GM19328 (cell line): ENCODE measurements around the gene FALEC.
A peak's percentile ranks its signal among the peaks of the same experiment; 100 is the strongest.
"Not testable (repeated sequence)": the region's sequence is repeated elsewhere in the genome, so short reads cannot be mapped to it uniquely, and the experiment has no call there.

Experiments used
- ATAC-seq: cut with Tn5 transposase; IDR thresholded peaks from one replicate; pipeline ENCODE4 v1.9.1; 2021; ENCODE audit warnings: mild to moderate bottlenecking, moderate library complexity; ENCODE audit not compliant: unreplicated experiment

FALEC gene

GRCh38 chr1:150573648-150574071 is 58.1 kb downstream of the FALEC start:
- not testable (repeated sequence) for ATAC-seq

GRCh38 chr1:150574260-150575071 is 58.9 kb downstream of the FALEC start:
- ATAC-seq: no peak

- no peak for ATAC-seq
These were observed 59.5 kb downstream of the FALEC start for GRCh38 chr1:150575072-150575489.

- no peak for ATAC-seq
These were observed 60.2 kb downstream of the FALEC start for GRCh38 chr1:150575518-150576366.

GRCh38 chr1:150576367-150576711 is 60.8 kb downstream of the FALEC start:
- no peak for ATAC-seq

- ATAC-seq: no peak
These were observed 61.4 kb downstream of the FALEC start for GRCh38 chr1:150576794-150577556.

- ATAC-seq: no peak
These were observed 62.2 kb downstream of the FALEC start for GRCh38 chr1:150577557-150578271.

- no peak for ATAC-seq
These were observed 62.9 kb downstream of the FALEC start for GRCh38 chr1:150578272-150579109.

GRCh38 chr1:150579110-150579944 is 63.8 kb downstream of the FALEC start, which contains the start of gene MCL1:
Gene MCL1 (minus strand): TSS chr1:150579610. CDS start chr1:150579530, 80 bp downstream.
- peak; percentile 94 for ATAC-seq

- ATAC-seq: no peak
These were observed 64.5 kb downstream of the FALEC start for GRCh38 chr1:150579945-150580642.

GRCh38 chr1:150580966-150581365 is 65.4 kb downstream of the FALEC start:
- ATAC-seq: not testable (repeated sequence)

GRCh38 chr1:150581437-150581836 is 65.9 kb downstream of the FALEC start:
- not testable (repeated sequence) for ATAC-seq

GRCh38 chr1:150581962-150582361 is 66.4 kb downstream of the FALEC start:
- not testable (repeated sequence) for ATAC-seq

- ATAC-seq: no peak
These were observed 66.8 kb downstream of the FALEC start for GRCh38 chr1:150582371-150582770.
